ENCODE data around the gene MT1M.
"Not testable (repeated sequence)": the region's sequence is repeated elsewhere in the genome, so short reads cannot be mapped to it uniquely, and the experiment has no call there.

The MT1M gene

GRCh38 chr16:56608876-56609462, 23.5 kb upstream of the MT1M start:
- no peak for DNase-seq

GRCh38 chr16:56609463-56609921, 23.0 kb upstream of the MT1M start:
- peak; percentile 76 for DNase-seq

GRCh38 chr16:56610017-56610608, 22.3 kb upstream of the MT1M start:
- DNase-seq: peak; percentile 59

GRCh38 chr16:56610609-56611111, 21.8 kb upstream of the MT1M start:
- DNase-seq: no peak

- peak; percentile 40 for DNase-seq
Measured at GRCh38 chr16:56611281-56611833, 21.1 kb upstream of the MT1M start.

GRCh38 chr16:56613706-56614105, 18.8 kb upstream of the MT1M start:
- DNase-seq: no peak

- DNase-seq: no peak
Measured at GRCh38 chr16:56614549-56614991, 17.9 kb upstream of the MT1M start.

- no peak for DNase-seq
Measured at GRCh38 chr16:56615353-56615752, 17.1 kb upstream of the MT1M start.

GRCh38 chr16:56616608-56617211, 15.7 kb upstream of the MT1M start:
- no peak for DNase-seq

- DNase-seq: no peak
Measured at GRCh38 chr16:56617212-56618085, 15.0 kb upstream of the MT1M start.

GRCh38 chr16:56618138-56618537, 14.3 kb upstream of the MT1M start:
- no peak for DNase-seq

- no peak for DNase-seq
Measured at GRCh38 chr16:56620339-56620897, 12.0 kb upstream of the MT1M start.

GRCh38 chr16:56621665-56622445, 10.6 kb upstream of the MT1M start:
- DNase-seq: not testable (repeated sequence)

GRCh38 chr16:56623184-56623583, 9.3 kb upstream of the MT1M start:
- DNase-seq: not testable (repeated sequence)

- DNase-seq: no peak
Measured at GRCh38 chr16:56623637-56624036, 8.8 kb upstream of the MT1M start.

- DNase-seq: peak; percentile 68
Measured at GRCh38 chr16:56625140-56625942, 7.1 kb upstream of the MT1M start, which contains the start of gene MT1E. Gene MT1E, plus strand, starts transcription at chr16:56625781. Its CDS starts 71 bp downstream, at chr16:56625852.

- no peak for DNase-seq
Measured at GRCh38 chr16:56625943-56626654, 6.4 kb upstream of the MT1M start.

GRCh38 chr16:56626685-56627084, 5.8 kb upstream of the MT1M start:
- no peak for DNase-seq

GRCh38 chr16:56628486-56629350, 3.7 kb upstream of the MT1M start:
- DNase-seq: no peak

All from midbrain (tissue), 1 donor.